Heart left ventricle (tissue), 16 donors: ENCODE measurements around the gene INSR. TPM values are rescaled to one million over a fixed set of nuclear protein-coding genes. Genes with fewer than 3 reads are reported as not detected.
"Not testable (repeated sequence)": the region's sequence is repeated elsewhere in the genome, so short reads cannot be mapped to it uniquely, and the experiment has no call there.

ENCODE experiments used
- ATAC-seq, 4 donors: fragments of 200-7000 bp; cut with Tn5 transposase; one replicate each; pipeline ENCODE4 v1.9.1; 2020 to 2022; ENCODE audit warnings: moderate library complexity in 4 of 4, mild to moderate bottlenecking in 3 of 4, moderate number of reproducible peaks in 1 of 4
- DNase-seq, 5 donors: peaks; one replicate each; pipeline ENCODE4 v3.0.0-alpha.2; 2020
- H3K27ac ChIP-seq, 12 donors: fragments of 200-600 bp; sonication (generic) in 4 of 12; one replicate each; pipeline versions ENCODE4 v1.5.0 to v1.8.0; 2016 to 2022; ENCODE audit warnings: mild to moderate bottlenecking in 2 of 12
- H3K27me3 ChIP-seq, 9 donors: fragments of 200-600 bp; sonication (generic) in 2 of 9; one replicate each; pipeline versions ENCODE4 v1.5.1 to v1.8.0; 2016 to 2022; ENCODE audit warnings: mild to moderate bottlenecking in 3 of 9
- H3K36me3 ChIP-seq, 9 donors: fragments of 200-600 bp; sonication (generic) in 2 of 9; one replicate each; pipeline versions ENCODE4 v1.5.0 to v1.8.0; 2018 to 2022; ENCODE audit warnings: mild to moderate bottlenecking in 2 of 9
- H3K4me1 ChIP-seq, 12 donors: fragments of 200-600 bp; sonication (generic) in 4 of 12; one replicate each; pipeline versions ENCODE4 v1.5.0 to v1.8.0; 2016 to 2022; ENCODE audit warnings: mild to moderate bottlenecking in 3 of 12
- H3K4me3 ChIP-seq, 12 donors: fragments of 200-600 bp; sonication (generic) in 4 of 12; one replicate each; pipeline versions ENCODE4 v1.5.0 to v1.8.0; 2017 to 2022; ENCODE audit warnings: mild to moderate bottlenecking in 9 of 12, moderate library complexity in 4 of 12
- H3K9me3 ChIP-seq, 12 donors: fragments of 200-600 bp; sonication (generic) in 4 of 12; one replicate each; pipeline versions ENCODE4 v1.5.0 to v1.8.0; 2016 to 2022; ENCODE audit warnings: mild to moderate bottlenecking in 1 of 12
- POLR2A ChIP-seq, 2 donors: fragments of 450-650 bp; IDR thresholded peaks; one replicate each; pipeline ENCODE4 v1.6.1; 2017; ENCODE audit warnings: antibody characterized with exemption in 2 of 2, mild to moderate bottlenecking in 2 of 2, moderate library complexity in 2 of 2
- WGBS, 4 donors: extraction: QIAGEN DNeasy Blood & Tissue Kit in 2 of 4; methylation state at CpG; one replicate each; pipeline versions ENCODE4 v1.1.5 to v1.1.7; 2013 to 2018; 5-methylcytosine and 5-hydroxymethylcytosine counted together
- intact Hi-C, 10 donors: fragments of 100-400 bp; cut with DNase I; formaldehyde crosslinking; loops; one replicate each; pipeline versions ENCODE4 v1.11.1 to v1.14.2; 2022
- polyA plus RNA-seq, 2 donors: library from polyadenylated mRNA; stranded (reverse); fragments of 200-250 nt; gene quantifications; one replicate each; pipeline ENCODE4 v1.2.3, GENCODE V29; 2013
- total RNA-seq, 9 donors: library from RNA; depleted of rRNA in 2 of 9; stranded (reverse); fragments of >200 nt in 2 of 9; fragmentation: NEBNext Ultra II Directional in 3 of 9; extraction: Animal tissue kit (Norgen Biotek cat#: 25700) in 3 of 9; gene quantifications; one replicate each; pipeline versions ENCODE4 v1.1.0 to v1.2.4, GENCODE V29; 2016 to 2023
- TF ChIP-seq, protein P1 (sequence below), 12 donors: fragments of 200-600 bp; sonication (generic) in 4 of 12; IDR thresholded peaks; one replicate each; pipeline versions ENCODE4 v1.5.0 to v1.8.0; 2018 to 2022; ENCODE audit warnings: antibody characterized with exemption in 12 of 12, mild to moderate bottlenecking in 5 of 12
- donor health status: ischemic (EF 13 %, LVEDD 7.1; RV severe dilation, severe dysfunction).
- donor health status: healthy with polysubstance abuse.
- donor health status: DM: no; HTN: yes; CAD: no.
- donor health status: DM: no; HTN: no; CAD: no.
- donor health status: ischemic (EF 25% LVEDD 6.9; RV normal size, moderate dysfunction).
- donor health status: ischemic (EF 25% LVEDD 5.7; RV mildly dilated, moderate dysfunction).
- donor health status: healthy.
- donor health status: DM: yes; HTN: yes; CAD: no.
- donor health status: ischemic (EF 35%, LVEDD 5.7; RV mildly dilated, moderate dysfunction).
- donor health status: nonischemic (EF 11% LVEDD 7.7; RV severe dilation, severe dysfunction).
- donor health status: DM: yes; HTN: yes; CAD: no.
- donor health status: PGD.
- donor health status: ischemic (EF 29% LVEDD 5.4; RV normal size, mild dysfunction).
- donor health status: nonischemic (EF 23%, LVEDD 6.1; RV moderate dilation, normal function).

Gene INSR
- total and polyA plus RNA-seq, 11 donors: 28.7 to 221 (median 98.8) TPM

DNA sequence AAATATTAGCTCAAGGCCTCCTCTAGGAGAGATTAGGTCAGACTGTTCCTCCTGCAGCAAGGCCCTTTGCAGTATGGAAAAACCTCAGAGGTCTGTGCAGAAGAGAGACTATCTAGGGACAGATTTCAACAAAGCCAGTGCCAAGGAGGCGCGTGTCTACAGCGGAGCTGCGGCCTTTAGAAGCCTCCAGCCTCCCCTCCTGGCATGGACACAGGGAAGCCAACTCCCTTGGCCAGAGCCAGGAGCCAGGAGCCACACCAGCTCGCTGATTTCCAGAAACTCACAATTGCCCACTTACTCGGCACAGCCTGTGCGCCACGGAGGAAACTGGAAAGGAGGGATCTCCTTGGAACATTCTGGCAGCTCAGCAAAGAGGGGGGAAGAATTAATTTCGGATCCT is 63.4 kb downstream of the INSR start:
- intact Hi-C loops: loop anchor here in 2 of 10 donors (1.0 to 5.0 kb wide), 2 partner anchors 61 to 72 kb away; partner anchors contain the start of gene INSR (in 1 of the 2)
- TF ChIP-seq POLR2A (IDR thresholded peaks at IDR 0.05): no peak
- TF ChIP-seq, protein P1, sequence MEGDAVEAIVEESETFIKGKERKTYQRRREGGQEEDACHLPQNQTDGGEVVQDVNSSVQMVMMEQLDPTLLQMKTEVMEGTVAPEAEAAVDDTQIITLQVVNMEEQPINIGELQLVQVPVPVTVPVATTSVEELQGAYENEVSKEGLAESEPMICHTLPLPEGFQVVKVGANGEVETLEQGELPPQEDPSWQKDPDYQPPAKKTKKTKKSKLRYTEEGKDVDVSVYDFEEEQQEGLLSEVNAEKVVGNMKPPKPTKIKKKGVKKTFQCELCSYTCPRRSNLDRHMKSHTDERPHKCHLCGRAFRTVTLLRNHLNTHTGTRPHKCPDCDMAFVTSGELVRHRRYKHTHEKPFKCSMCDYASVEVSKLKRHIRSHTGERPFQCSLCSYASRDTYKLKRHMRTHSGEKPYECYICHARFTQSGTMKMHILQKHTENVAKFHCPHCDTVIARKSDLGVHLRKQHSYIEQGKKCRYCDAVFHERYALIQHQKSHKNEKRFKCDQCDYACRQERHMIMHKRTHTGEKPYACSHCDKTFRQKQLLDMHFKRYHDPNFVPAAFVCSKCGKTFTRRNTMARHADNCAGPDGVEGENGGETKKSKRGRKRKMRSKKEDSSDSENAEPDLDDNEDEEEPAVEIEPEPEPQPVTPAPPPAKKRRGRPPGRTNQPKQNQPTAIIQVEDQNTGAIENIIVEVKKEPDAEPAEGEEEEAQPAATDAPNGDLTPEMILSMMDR (IDR thresholded peaks at IDR 0.05): no peak
- H3K4me3 ChIP-seq: no peak overlapping the region
- H3K36me3 ChIP-seq: no peaks in the 10 kb centered on the region
- no peaks in the 10 kb centered on the region for H3K27me3 ChIP-seq
- H3K9me3 ChIP-seq: no peaks in the 10 kb centered on the region
- WGBS, 4 donors: 34 to 51% (median 40%) methylated on average over 9 of the region's 9 CpGs
- ATAC-seq: peak; percentile 82 to 93 (median 89)
- peak overlapping the region in 9 of 12 donors; percentile 12 to 70 (median 49) for H3K27ac ChIP-seq
- peaks cover 0 to 57% (median 36%) of the 10 kb centered on the region in 12 donors for H3K4me1 ChIP-seq
- peak; percentile 65 to 89 (median 71) for DNase-seq

- DNase-seq (no peak), ATAC-seq (no peak)
- TF ChIP-seq POLR2A (IDR thresholded peaks at IDR 0.05): no peak
- TF ChIP-seq, protein P1 (IDR thresholded peaks at IDR 0.05): no peak
- H3K4me1 ChIP-seq: peaks cover 0 to 60% (median 37%) of the 10 kb centered on the region in 12 donors
- 87 to 97% (median 92%) methylated on average over 5 of the region's 5 CpGs for WGBS, 4 donors
- intact Hi-C loops: loop anchor here in 2 of 10 donors (5.0 kb wide), 1 partner anchor 63 kb away; the partner anchor contains the start of gene INSR (in 2 of the 2)
- H3K36me3 ChIP-seq: no peaks in the 10 kb centered on the region
- no peaks in the 10 kb centered on the region for H3K9me3 ChIP-seq
- H3K27ac ChIP-seq: peak overlapping the region in 4 of 12 donors; percentile 29 to 68 (median 50)
- H3K27me3 ChIP-seq: no peaks in the 10 kb centered on the region
- no peak overlapping the region for H3K4me3 ChIP-seq
Measured at GRCh38 chr19:7229735-7230134, 64.5 kb downstream of the INSR start.

DNA sequence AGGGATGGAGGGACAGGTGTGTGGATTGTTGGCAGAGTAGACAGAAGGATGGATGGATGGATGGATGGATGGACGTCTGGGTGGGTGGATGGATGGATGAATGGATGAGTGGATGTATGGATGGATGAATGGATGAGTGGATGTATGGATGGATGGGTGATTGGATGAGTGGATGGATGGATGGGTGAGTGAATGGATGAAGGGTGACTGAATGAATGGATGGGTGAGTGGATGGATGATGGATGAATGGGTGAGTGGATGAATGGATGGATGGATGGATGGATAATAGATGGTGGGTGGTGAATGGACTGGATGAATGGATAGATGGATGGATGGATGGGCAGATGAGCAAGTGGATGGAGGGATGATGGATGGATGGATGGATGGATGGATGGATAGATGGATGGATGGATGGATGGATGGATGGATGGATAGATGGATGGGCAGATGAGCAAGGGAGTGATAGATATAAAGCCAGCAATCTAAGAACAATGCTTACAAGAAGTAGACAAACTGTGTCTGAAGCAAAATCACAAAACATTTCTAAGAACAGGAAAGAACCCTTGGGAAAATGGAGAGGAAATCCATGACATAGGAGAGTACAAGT is 65.2 kb downstream of the INSR start:
- WGBS, 4 donors: 67 to 91% (median 77%) methylated on average over 1 of the region's 1 CpG
- DNase-seq (no peak), ATAC-seq (no peak)
- Histone ChIP-seq H3K4me3 (no peak overlapping the region), H3K27me3 (no peaks in the 10 kb centered on the region), H3K4me1 (peaks cover 0 to 67% (median 43%) of the 10 kb centered on the region in 12 donors), H3K9me3 (no peaks in the 10 kb centered on the region), H3K27ac (no peak overlapping the region), H3K36me3 (no peaks in the 10 kb centered on the region)
- TF ChIP-seq POLR2A (IDR thresholded peaks at IDR 0.05): no peak
- TF ChIP-seq, protein P1 (IDR thresholded peaks at IDR 0.05): no peak
- intact Hi-C loops: loop anchor here in 1 of 10 donors (5.0 kb wide), 1 partner anchor 63 kb away; the partner anchor contains the start of gene INSR

- ATAC-seq: no peak
- Histone ChIP-seq H3K4me3 (no peak overlapping the region), H3K9me3 (no peaks in the 10 kb centered on the region), H3K36me3 (no peaks in the 10 kb centered on the region), H3K27ac (peak overlapping the region in 2 of 12 donors; percentile 17 to 18), H3K4me1 (peaks cover 0 to 69% (median 46%) of the 10 kb centered on the region in 12 donors), H3K27me3 (no peaks in the 10 kb centered on the region)
- WGBS, 4 donors: 81 to 92% (median 87%) methylated on average over 6 of the region's 6 CpGs
- TF ChIP-seq, protein P1 (IDR thresholded peaks at IDR 0.05): no peak
- no peak for TF ChIP-seq POLR2A (IDR thresholded peaks at IDR 0.05)
- no peak for DNase-seq
- intact Hi-C loops: loop anchor here in 1 of 10 donors (5.0 kb wide), 1 partner anchor 65 kb away; the partner anchor contains the start of gene INSR
Measured at GRCh38 chr19:7227735-7228134, 66.5 kb downstream of the INSR start.

DNA sequence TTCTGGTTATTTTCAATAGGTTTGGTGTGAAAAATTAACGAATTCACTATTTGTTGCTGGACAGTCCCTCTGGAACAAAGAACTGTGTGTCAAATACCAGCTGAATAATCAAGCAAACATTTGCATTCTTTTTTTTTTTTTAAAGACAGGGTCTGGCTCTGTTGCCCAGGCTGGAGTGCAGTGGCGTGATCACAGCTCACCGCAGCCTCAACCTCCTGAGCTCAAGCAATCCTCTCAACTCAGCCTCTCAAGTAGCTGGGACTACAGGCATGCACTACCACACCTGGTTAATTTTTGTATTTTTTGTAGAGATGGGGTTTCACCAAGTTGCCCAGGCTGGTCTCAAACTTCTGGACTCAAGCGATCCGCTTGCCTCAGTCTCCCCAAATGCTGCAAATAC is 67.1 kb downstream of the INSR start:
- H3K4me3 ChIP-seq, ATAC-seq, H3K27me3 ChIP-seq, H3K9me3 ChIP-seq, DNase-seq, H3K36me3 ChIP-seq: not testable (repeated sequence)
- intact Hi-C loops: loop anchor here in 1 of 10 donors (5.0 kb wide), 1 partner anchor 65 kb away; the partner anchor contains the start of gene INSR
- peak overlapping the region in 1 of 12 donors; percentile 76 for H3K27ac ChIP-seq
- 90 to 96% (median 95%) methylated on average over 5 of the region's 5 CpGs for WGBS, 4 donors
- peaks cover 0 to 66% (median 47%) of the 10 kb centered on the region in 12 donors for H3K4me1 ChIP-seq
